NOMO-1 treated with DMSO at 0.1 percent for 48 hours (cell line): ENCODE measurements around the gene SERPINA6.
"Not testable (repeated sequence)": the region's sequence is repeated elsewhere in the genome, so short reads cannot be mapped to it uniquely, and the experiment has no call there.

Experiments
- DNase-seq: peaks from one replicate; lab custom pipeline; 2025; ENCODE audit not compliant: unreplicated experiment; lab: John Stamatoyannopoulos, UW

Gene SERPINA6

GRCh38 chr14:94329857-94330256 lies 6.7 kb upstream of the SERPINA6 start:
- DNase-seq: no peak

DNA sequence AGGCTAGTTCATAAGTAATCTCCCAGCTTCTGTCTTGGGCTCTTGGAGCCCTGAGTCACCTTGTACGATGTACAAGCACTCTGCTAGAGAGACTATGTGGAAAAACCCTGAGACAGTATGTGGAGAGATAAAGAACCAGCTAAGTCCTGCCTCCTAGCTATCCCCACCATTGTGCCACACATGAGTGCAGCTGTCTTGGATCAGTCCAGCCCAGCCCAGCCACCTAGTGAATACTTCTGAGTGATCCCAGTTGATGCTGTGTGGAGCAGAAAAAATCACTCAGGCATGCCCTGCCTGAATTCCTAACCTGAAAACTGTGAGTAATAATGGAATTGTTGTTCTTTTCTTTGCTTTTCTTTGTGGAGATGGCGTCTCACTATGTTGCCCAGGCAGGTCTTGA lies 5.1 kb upstream of the SERPINA6 start:
- no peak for DNase-seq

GRCh38 chr14:94321421-94322271 lies 1.5 kb downstream of the SERPINA6 start:
- DNase-seq: no peak

- no peak for DNase-seq
Measured at GRCh38 chr14:94320243-94320642, 2.9 kb downstream of the SERPINA6 start.

GRCh38 chr14:94317259-94317658 lies 5.9 kb downstream of the SERPINA6 start:
- no peak for DNase-seq

DNA sequence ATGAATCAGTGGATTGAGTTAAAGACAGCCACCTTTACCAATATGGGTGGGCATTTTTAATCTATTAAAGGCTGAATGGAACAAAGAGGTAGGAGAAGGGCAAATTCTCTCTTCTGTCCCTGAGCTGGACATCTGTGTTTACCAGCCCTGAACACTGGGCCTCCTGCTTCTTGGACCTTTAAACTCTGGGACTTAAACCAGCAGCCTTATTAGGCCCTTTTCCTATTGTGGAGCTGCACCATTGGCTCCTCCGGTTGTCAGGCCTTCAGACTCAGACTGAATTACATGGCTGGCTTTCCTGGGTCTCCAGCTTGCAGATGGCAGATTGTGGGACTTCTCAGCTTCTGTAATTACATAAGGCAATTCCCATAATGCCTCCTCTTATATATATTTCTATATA lies 6.4 kb downstream of the SERPINA6 start:
- DNase-seq: no peak

GRCh38 chr14:94314890-94315289 lies 8.2 kb downstream of the SERPINA6 start:
- no peak for DNase-seq

GRCh38 chr14:94313991-94314655 lies 9.0 kb downstream of the SERPINA6 start:
- DNase-seq: no peak

GRCh38 chr14:94312481-94313246 lies 10.5 kb downstream of the SERPINA6 start:
- no peak for DNase-seq

- no peak for DNase-seq
Measured at GRCh38 chr14:94310248-94310647, 12.9 kb downstream of the SERPINA6 start.

DNA sequence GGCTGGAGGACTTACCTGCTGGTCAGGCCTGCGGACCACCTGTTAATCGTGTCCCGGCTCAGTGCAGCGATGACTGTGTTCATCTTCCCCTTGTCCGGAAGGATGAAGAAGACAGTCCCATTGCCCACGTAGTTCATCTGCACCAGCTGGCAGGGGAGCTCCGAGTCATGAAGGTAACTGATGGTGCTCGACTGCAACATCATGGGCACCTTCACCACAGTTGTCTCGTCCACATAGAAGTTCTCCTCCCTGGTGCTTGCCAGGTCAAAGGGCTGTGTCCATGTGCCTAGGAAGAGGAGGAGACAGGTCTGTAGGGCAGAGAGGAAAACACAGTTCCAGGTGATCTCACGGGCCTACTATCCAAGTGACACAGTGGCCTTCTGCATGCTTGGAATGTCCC lies 13.4 kb downstream of the SERPINA6 start:
- DNase-seq: no peak

GRCh38 chr14:94307410-94307992 lies 15.6 kb downstream of the SERPINA6 start:
- DNase-seq: peak; percentile 4

GRCh38 chr14:94306047-94306978 lies 16.8 kb downstream of the SERPINA6 start:
- DNase-seq: no peak

GRCh38 chr14:94305620-94306019 lies 17.5 kb downstream of the SERPINA6 start:
- DNase-seq: no peak

DNA sequence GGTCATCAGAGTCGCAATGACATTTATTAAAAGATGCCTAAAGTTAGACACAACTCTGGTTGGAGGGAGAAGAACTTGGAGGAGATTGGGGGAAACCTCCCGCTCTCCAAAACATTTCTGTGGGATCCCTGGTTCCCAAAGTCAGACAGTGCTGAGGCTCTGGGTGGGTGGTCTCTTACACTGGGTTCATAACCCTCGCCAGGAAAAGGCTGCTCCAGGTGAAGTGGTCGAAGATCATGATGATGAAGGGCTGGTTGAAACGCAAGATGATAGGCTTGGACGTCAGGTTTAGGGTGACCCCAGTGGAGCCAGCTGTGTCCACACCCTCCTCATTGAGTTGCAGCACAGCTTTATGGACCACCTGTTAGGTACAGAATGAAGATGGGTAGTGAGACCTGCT lies 18.9 kb downstream of the SERPINA6 start:
- no peak for DNase-seq

- no peak for DNase-seq
Measured at GRCh38 chr14:94303111-94303510, 20.0 kb downstream of the SERPINA6 start.

- DNase-seq: no peak
Measured at GRCh38 chr14:94298130-94298529, 25.0 kb downstream of the SERPINA6 start.

DNA sequence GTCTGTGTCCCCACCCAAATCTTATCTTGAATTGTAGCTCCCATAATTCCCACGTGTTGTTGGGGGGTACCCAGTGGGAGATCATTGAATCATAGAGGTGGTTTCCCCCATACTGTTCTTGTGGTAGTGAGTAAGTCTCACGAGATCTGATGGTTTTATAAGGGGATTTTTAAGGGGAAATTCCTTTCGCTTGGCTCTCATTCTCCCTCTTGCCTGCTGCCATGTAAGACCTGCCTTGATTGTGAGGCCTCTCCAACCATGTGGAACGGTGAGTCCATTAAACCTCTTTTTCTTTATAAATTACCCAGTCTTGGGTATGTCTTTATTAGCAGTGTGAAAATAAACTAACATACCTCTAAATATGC lies 27.0 kb downstream of the SERPINA6 start:
- DNase-seq: not testable (repeated sequence)

DNA sequence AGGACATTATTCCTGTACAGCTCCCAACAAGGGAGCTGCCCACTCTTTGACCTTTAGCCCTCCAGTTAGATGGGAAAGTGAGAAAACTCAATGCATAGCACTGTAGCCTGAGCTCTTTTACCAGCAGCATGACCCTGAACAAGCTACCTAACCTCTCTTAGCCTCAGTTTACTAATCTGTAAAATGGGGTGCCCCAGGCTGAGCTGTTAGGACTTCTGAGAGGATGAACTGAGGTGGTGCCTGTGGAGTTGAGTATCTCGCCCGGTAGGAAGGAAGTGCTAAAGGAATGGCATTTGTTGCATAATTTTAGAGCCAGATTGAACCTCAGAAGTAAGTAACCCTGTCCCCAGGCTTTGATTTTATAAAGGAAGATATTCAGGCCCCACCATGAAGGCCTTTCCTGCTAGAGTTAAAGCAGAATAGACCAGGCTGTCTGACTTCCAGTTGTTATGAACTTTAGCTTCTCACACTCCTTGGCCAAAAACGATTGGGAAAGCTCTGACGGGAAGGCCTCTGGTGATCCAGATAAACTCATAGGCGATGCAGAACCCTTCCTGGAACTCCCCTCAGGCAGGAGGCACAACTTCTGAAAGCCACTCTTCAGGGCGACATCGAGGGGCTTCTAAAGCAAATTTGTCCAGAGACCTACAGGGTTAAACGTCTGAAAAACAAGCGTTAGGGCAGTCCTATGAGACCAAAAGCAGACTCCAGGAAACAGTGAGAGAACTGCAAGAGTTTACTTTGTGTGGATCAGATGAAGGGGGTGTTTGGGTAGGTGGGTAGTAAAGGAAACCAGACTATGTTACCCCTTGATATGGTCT lies 27.6 kb downstream of the SERPINA6 start:
- DNase-seq: no peak

DNA sequence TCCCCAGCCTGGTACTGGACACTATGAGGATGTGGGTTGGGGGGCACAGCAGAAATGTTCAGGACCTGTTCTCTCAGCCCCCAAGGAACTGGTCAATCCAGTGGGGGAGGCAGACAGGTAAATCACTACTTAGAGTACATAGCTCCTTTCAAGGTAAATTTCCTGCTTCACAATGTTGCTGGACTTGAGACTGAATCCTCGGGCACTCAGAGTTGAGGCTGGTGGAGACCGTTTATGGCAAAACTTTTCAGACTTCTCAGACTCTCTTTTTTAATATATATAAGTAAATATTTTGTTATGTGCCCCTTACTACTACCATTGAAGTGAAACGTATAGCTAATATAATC lies 29.6 kb downstream of the SERPINA6 start:
- no peak for DNase-seq
